ENCODE measurements around the gene B4GALNT4.
"Not testable (repeated sequence)": the region's sequence is repeated elsewhere in the genome, so short reads cannot be mapped to it uniquely, and the experiment has no call there.

Gene B4GALNT4

GRCh38 chr11:409008-409599, 39.8 kb downstream of the B4GALNT4 start:
- DNase-seq, result no peak

GRCh38 chr11:409600-410483, 40.5 kb downstream of the B4GALNT4 start:
- DNase-seq, result no peak

- DNase-seq, result not testable (repeated sequence)
These were observed 41.4 kb downstream of the B4GALNT4 start for GRCh38 chr11:410711-411110.

GRCh38 chr11:411520-411919, 42.2 kb downstream of the B4GALNT4 start:
- not testable (repeated sequence) for DNase-seq

- no peak for DNase-seq
These were observed 43.4 kb downstream of the B4GALNT4 start for GRCh38 chr11:412641-413119.

GRCh38 chr11:413120-414081, 44.1 kb downstream of the B4GALNT4 start:
- DNase-seq, result peak; percentile 66

- no peak for DNase-seq
These were observed 45.1 kb downstream of the B4GALNT4 start for GRCh38 chr11:414318-414857.

GRCh38 chr11:415640-416041, 46.3 kb downstream of the B4GALNT4 start:
- no peak for DNase-seq

- peak; percentile 80 for DNase-seq
These were observed 46.9 kb downstream of the B4GALNT4 start for GRCh38 chr11:416051-416756.

GRCh38 chr11:416757-417621, 47.7 kb downstream of the B4GALNT4 start:
- DNase-seq, result peak; percentile 95

GRCh38 chr11:417652-418342, 48.5 kb downstream of the B4GALNT4 start:
- peak; percentile 69 for DNase-seq

- no peak for DNase-seq
These were observed 49.3 kb downstream of the B4GALNT4 start for GRCh38 chr11:418343-419247.

GRCh38 chr11:419248-420005, 50.1 kb downstream of the B4GALNT4 start:
- DNase-seq, result no peak

- no peak for DNase-seq
These were observed 51.0 kb downstream of the B4GALNT4 start for GRCh38 chr11:420054-420910.

- DNase-seq, result no peak
These were observed 51.6 kb downstream of the B4GALNT4 start for GRCh38 chr11:420911-421321.

- DNase-seq, result no peak
These were observed 53.0 kb downstream of the B4GALNT4 start for GRCh38 chr11:422249-422656.

GRCh38 chr11:424232-424631, 54.9 kb downstream of the B4GALNT4 start:
- DNase-seq, result no peak
